Middle frontal gyrus (tissue), 1 donor: Measurements from ENCODE around the gene NCOA3.
"Not testable (repeated sequence)": the region's sequence is repeated elsewhere in the genome, so short reads cannot be mapped to it uniquely, and the experiment has no call there.

ENCODE experiments used
- DNase-seq: peaks from one replicate; pipeline ENCODE4 v3.0.0-alpha.2; 2015; ENCODE audit warnings: low spot score; ENCODE audit errors: extremely low spot score

Gene NCOA3

GRCh38 chr20:47468290-47469050, 33.2 kb upstream of the NCOA3 start:
- DNase-seq, result no peak

GRCh38 chr20:47475419-47476044, 26.2 kb upstream of the NCOA3 start:
- DNase-seq, result no peak

- no peak for DNase-seq
Measured at GRCh38 chr20:47476452-47476851, 25.2 kb upstream of the NCOA3 start.

- no peak for DNase-seq
Measured at GRCh38 chr20:47479093-47479492, 22.6 kb upstream of the NCOA3 start.

GRCh38 chr20:47479506-47479905, 22.2 kb upstream of the NCOA3 start:
- DNase-seq, result no peak

- DNase-seq, result no peak
Measured at GRCh38 chr20:47480239-47480638, 21.4 kb upstream of the NCOA3 start.

- DNase-seq, result no peak
Measured at GRCh38 chr20:47480705-47481104, 21.0 kb upstream of the NCOA3 start.

- no peak for DNase-seq
Measured at GRCh38 chr20:47481330-47482216, 20.1 kb upstream of the NCOA3 start.

- DNase-seq, result no peak
Measured at GRCh38 chr20:47482705-47483104, 19.0 kb upstream of the NCOA3 start.

GRCh38 chr20:47484303-47484702, 17.4 kb upstream of the NCOA3 start:
- no peak for DNase-seq

GRCh38 chr20:47487175-47487917, 14.3 kb upstream of the NCOA3 start:
- no peak for DNase-seq

- DNase-seq, result no peak
Measured at GRCh38 chr20:47489448-47489872, 12.2 kb upstream of the NCOA3 start.

GRCh38 chr20:47490795-47491194, 10.9 kb upstream of the NCOA3 start:
- no peak for DNase-seq

GRCh38 chr20:47492284-47492683, 9.4 kb upstream of the NCOA3 start:
- DNase-seq, result no peak

GRCh38 chr20:47493175-47493962, 8.3 kb upstream of the NCOA3 start:
- DNase-seq, result no peak

GRCh38 chr20:47493963-47494293, 7.8 kb upstream of the NCOA3 start:
- no peak for DNase-seq

- not testable (repeated sequence) for DNase-seq
Measured at GRCh38 chr20:47494606-47495005, 7.1 kb upstream of the NCOA3 start.

GRCh38 chr20:47496118-47496517, 5.6 kb upstream of the NCOA3 start:
- DNase-seq, result no peak

- DNase-seq, result no peak
Measured at GRCh38 chr20:47498606-47499005, 3.1 kb upstream of the NCOA3 start.

- DNase-seq, result no peak
Measured at GRCh38 chr20:47499053-47499452, 2.6 kb upstream of the NCOA3 start.

GRCh38 chr20:47500082-47500481, 1.6 kb upstream of the NCOA3 start:
- not testable (repeated sequence) for DNase-seq
